Peyer's patch (tissue), 4 donors: ENCODE results near the gene CPNE2.

Experiments used
- POLR2A ChIP-seq, 2 donors: fragments of 450-650 bp; IDR thresholded peaks; one replicate each; pipeline ENCODE4 v1.5.1; 2017; ENCODE audit warnings: antibody characterized with exemption in 2 of 2, mild to moderate bottlenecking in 2 of 2, moderate library complexity in 2 of 2
- TF ChIP-seq, protein P1 (sequence below), 6 experiments: fragments of 450-650 bp in 4 of 6; fragments of 200-600 bp in 2 of 6; sonication (generic) in 1 of 6; IDR thresholded peaks; one replicate each; pipeline ENCODE4 v1.5.1; 2017 to 2019; ENCODE audit warnings: antibody characterized with exemption in 6 of 6, mild to moderate bottlenecking in 3 of 6, moderate library complexity in 1 of 6

DNA sequence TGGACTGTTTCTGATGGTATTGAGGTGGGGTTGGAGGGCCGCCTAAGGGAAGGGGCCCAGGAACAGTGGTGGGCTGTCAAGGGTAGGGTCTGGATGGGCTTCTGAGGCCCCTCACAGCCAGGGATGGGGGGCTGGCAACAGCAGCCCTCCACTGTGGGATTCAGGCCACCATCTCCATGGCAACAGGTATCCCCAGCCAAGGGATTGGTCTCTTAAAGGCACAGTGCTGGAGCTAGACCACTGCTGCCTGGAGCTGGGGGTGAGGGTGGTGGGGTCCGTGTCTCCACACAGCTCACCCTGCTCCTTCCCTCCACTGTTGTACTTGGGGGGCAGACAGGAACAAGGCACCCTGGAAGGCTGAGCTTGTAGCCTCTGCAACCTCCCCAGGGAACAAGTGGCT lies 51.6 kb downstream of the CPNE2 start:
- TF ChIP-seq, protein P1, sequence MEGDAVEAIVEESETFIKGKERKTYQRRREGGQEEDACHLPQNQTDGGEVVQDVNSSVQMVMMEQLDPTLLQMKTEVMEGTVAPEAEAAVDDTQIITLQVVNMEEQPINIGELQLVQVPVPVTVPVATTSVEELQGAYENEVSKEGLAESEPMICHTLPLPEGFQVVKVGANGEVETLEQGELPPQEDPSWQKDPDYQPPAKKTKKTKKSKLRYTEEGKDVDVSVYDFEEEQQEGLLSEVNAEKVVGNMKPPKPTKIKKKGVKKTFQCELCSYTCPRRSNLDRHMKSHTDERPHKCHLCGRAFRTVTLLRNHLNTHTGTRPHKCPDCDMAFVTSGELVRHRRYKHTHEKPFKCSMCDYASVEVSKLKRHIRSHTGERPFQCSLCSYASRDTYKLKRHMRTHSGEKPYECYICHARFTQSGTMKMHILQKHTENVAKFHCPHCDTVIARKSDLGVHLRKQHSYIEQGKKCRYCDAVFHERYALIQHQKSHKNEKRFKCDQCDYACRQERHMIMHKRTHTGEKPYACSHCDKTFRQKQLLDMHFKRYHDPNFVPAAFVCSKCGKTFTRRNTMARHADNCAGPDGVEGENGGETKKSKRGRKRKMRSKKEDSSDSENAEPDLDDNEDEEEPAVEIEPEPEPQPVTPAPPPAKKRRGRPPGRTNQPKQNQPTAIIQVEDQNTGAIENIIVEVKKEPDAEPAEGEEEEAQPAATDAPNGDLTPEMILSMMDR (IDR thresholded peaks at IDR 0.05): no peak
- TF ChIP-seq POLR2A (IDR thresholded peaks at IDR 0.05): no peak
